ENCODE results near the gene SSUH2.

DNA sequence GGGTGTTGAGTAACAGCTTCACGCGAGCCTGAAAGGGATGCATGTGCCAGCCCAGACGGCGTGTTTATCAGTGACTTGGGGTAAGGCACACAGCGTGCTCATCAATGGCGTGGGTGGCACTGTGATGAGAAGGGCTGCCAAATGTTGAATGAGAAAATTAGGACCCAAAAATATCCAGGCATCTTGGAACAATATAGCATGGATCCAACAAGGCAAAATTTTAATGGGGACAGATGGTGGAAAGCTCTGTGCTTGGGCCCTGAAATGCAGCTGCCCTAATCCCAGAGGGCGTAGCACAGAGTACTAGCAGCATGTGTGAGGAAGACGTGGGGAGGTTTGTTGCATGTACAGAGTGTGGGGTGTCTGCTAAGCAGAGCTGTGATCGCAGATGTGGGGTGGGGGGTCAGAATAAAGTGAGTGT lies 48.9 kb downstream of the SSUH2 start:
- TF ChIP-seq, protein P1, sequence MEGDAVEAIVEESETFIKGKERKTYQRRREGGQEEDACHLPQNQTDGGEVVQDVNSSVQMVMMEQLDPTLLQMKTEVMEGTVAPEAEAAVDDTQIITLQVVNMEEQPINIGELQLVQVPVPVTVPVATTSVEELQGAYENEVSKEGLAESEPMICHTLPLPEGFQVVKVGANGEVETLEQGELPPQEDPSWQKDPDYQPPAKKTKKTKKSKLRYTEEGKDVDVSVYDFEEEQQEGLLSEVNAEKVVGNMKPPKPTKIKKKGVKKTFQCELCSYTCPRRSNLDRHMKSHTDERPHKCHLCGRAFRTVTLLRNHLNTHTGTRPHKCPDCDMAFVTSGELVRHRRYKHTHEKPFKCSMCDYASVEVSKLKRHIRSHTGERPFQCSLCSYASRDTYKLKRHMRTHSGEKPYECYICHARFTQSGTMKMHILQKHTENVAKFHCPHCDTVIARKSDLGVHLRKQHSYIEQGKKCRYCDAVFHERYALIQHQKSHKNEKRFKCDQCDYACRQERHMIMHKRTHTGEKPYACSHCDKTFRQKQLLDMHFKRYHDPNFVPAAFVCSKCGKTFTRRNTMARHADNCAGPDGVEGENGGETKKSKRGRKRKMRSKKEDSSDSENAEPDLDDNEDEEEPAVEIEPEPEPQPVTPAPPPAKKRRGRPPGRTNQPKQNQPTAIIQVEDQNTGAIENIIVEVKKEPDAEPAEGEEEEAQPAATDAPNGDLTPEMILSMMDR (conservative IDR thresholded peaks at IDR 0.05 in 1 of 2, IDR thresholded peaks at IDR 0.05 in 1 of 2; ENCODE audit: extremely low read depth in 1 of 2, insufficient read depth in 1 of 2, low read depth in 1 of 2, low read length in 2 of 2), result no peak
- no peak for TF ChIP-seq EZH2 (IDR thresholded peaks at IDR 0.05; ENCODE audit: borderline replicate concordance, low read length)
